Endothelial cell of umbilical vein (primary cell): ENCODE measurements around the gene STK39. TPM values are rescaled to one million over a fixed set of nuclear protein-coding genes. Genes with fewer than 3 reads are reported as not detected.

Experiments used
- BruUV-seq: library from RNA; stranded (reverse); fragments of 400-500 nt; replicated peaks from 2 replicates; lab custom pipeline; 2021; lab: Mats Ljungman, UMichigan
- CTCF ChIA-PET: fragments of 300-600, 350-600 bp; sonication (Branson Sonifier 250); formaldehyde crosslinking; loops from one replicate; lab custom pipeline; 2021; ENCODE audit warnings: antibody characterized with exemption, inconsistent platforms; lab: Charles Lee
- POLR2A ChIA-PET: fragments of 300-600, 350-600 bp; sonication (Branson Sonifier 250); formaldehyde crosslinking; loops from one replicate; lab custom pipeline; 2021; ENCODE audit warnings: antibody characterized with exemption, inconsistent platforms; lab: Charles Lee
- DNase-seq: peaks from one replicate; pipeline ENCODE4 v3.0.0-alpha.2; 2011; ENCODE audit warnings: low read depth, low spot score
- FAIRE-seq: peaks from 2 replicates; lab custom pipeline; 2011; peaks lifted over from hg19 to GRCh38; lab: Jason Lieb, UNC
- H2AFZ ChIP-seq: 2 replicates; pipeline ENCODE4 v1.6.0; 2012; ENCODE audit warnings: low read depth, low read length, control low read depth, inconsistent platforms
- H3K27ac ChIP-seq: 2 replicates; pipeline ENCODE4 v1.5.1; 2011; ENCODE audit warnings: low read depth, mild to moderate bottlenecking, control low read depth, low read length, moderate library complexity; ENCODE audit not compliant: insufficient read depth
- H3K27me3 ChIP-seq, 2 experiments: 2 replicates each; pipeline versions ENCODE4 v1.6.0 to v1.6.1; 2011; ENCODE audit warnings: low read length in 2 of 2, mixed read lengths in 1 of 2; ENCODE audit not compliant: control insufficient read depth in 2 of 2, insufficient read depth in 2 of 2
- H3K36me3 ChIP-seq, 2 experiments: 2 replicates in 1 of 2; 3 replicates in 1 of 2; pipeline ENCODE4 v1.5.1; 2011; ENCODE audit warnings: low read length in 2 of 2, mild to moderate bottlenecking in 1 of 2, moderate library complexity in 1 of 2; ENCODE audit not compliant: control insufficient read depth in 2 of 2, insufficient read depth in 2 of 2; ENCODE audit errors: extremely low read depth in 1 of 2
- H3K4me1 ChIP-seq: 3 replicates; pipeline ENCODE4 v1.5.1; 2011; ENCODE audit warnings: mild to moderate bottlenecking, low read length; ENCODE audit not compliant: control insufficient read depth, insufficient read depth; ENCODE audit errors: extremely low read depth
- H3K4me2 ChIP-seq: 2 replicates; pipeline ENCODE4 v1.6.1; 2011; ENCODE audit warnings: low read length, control low read depth, mixed read lengths; ENCODE audit not compliant: insufficient read depth
- H3K4me3 ChIP-seq, 3 experiments: fragments of 200-600 bp in 1 of 3; sonication (generic), shearing (Covaris generic) in 1 of 3; replicated peaks in 1 of 3; 2 replicates each; pipeline ENCODE4 v1.5.1; 2011 to 2016; ENCODE audit warnings: control low read depth in 3 of 3, low read length in 3 of 3, mild to moderate bottlenecking in 2 of 3, inconsistent platforms in 1 of 3, low read depth in 1 of 3, moderate library complexity in 1 of 3; ENCODE audit not compliant: insufficient read depth in 1 of 3
- H3K79me2 ChIP-seq: 2 replicates; pipeline ENCODE4 v1.6.0; 2012; ENCODE audit warnings: low read length, inconsistent platforms; ENCODE audit not compliant: control insufficient read depth, insufficient read depth
- H3K9ac ChIP-seq: replicated peaks from 2 replicates; pipeline ENCODE3; 2011; ENCODE audit warnings: low read length, control low read depth; ENCODE audit not compliant: insufficient read depth; ENCODE audit errors: extremely low read depth
- H3K9me1 ChIP-seq: replicated peaks from 3 replicates; pipeline ENCODE4 v1.6.0; 2011; ENCODE audit warnings: mild to moderate bottlenecking, low read length; ENCODE audit not compliant: control insufficient read depth, insufficient read depth; ENCODE audit errors: extremely low read depth
- H3K9me3 ChIP-seq: replicated peaks from 2 replicates; pipeline ENCODE4 v1.5.1; 2012; ENCODE audit warnings: low read length, inconsistent platforms; ENCODE audit not compliant: control insufficient read depth, insufficient read depth
- H4K20me1 ChIP-seq: replicated peaks from 2 replicates; pipeline ENCODE3; 2011; ENCODE audit warnings: mild to moderate bottlenecking, low read length; ENCODE audit not compliant: control insufficient read depth, insufficient read depth; ENCODE audit errors: extremely low read depth
- CTCF ChIP-seq, 2 donors: IDR thresholded peaks; 1 replicate in 1 of 2; 2 replicates in 1 of 2; pipeline ENCODE4 v1.5.1; 2011; ENCODE audit warnings: low read length in 2 of 2, mild to moderate bottlenecking in 2 of 2, moderate library complexity in 2 of 2, control low read depth in 1 of 2, inconsistent platforms in 1 of 2, low read depth in 1 of 2; ENCODE audit not compliant: insufficient read depth in 1 of 2; ENCODE audit errors: extremely low read depth in 1 of 2
- EZH2 ChIP-seq: IDR thresholded peaks from 2 replicates; pipeline ENCODE4 v1.6.1; 2012; ENCODE audit warnings: borderline replicate concordance, low read depth, mild to moderate bottlenecking, moderate library complexity, low read length, inconsistent platforms; ENCODE audit not compliant: severe bottlenecking
- FOS ChIP-seq: IDR thresholded peaks from 2 replicates; pipeline ENCODE4 v1.6.1; 2011; ENCODE audit warnings: mild to moderate bottlenecking, low read length, moderate library complexity, borderline replicate concordance; ENCODE audit not compliant: insufficient read depth
- GATA2 ChIP-seq: IDR thresholded peaks from 2 replicates; pipeline ENCODE4 v1.7.0; 2011; ENCODE audit warnings: low read depth, mild to moderate bottlenecking, moderate library complexity, mixed read lengths, low read length; ENCODE audit not compliant: insufficient read length, insufficient read depth
- JUN ChIP-seq: IDR thresholded peaks from 2 replicates; pipeline ENCODE4 v1.6.1; 2011; ENCODE audit warnings: borderline replicate concordance, low read depth; ENCODE audit not compliant: insufficient read length, insufficient read depth
- MAX ChIP-seq: IDR thresholded peaks from 2 replicates; pipeline ENCODE4 v1.6.1; 2011; ENCODE audit not compliant: insufficient read depth, insufficient read length
- MYC ChIP-seq: IDR thresholded peaks from one replicate; pipeline ENCODE4 v1.6.1; 2011; ENCODE audit warnings: mild to moderate bottlenecking, low read depth, low read length
- POLR2A ChIP-seq: IDR thresholded peaks from 2 replicates; pipeline ENCODE4 v1.6.1; 2012; ENCODE audit warnings: low read depth, mild to moderate bottlenecking, control low read depth, low read length
- POLR2AphosphoS5 ChIP-seq: IDR thresholded peaks from 2 replicates; pipeline ENCODE4 v1.6.1; 2012; ENCODE audit warnings: low read depth, mild to moderate bottlenecking, control low read depth, low read length, moderate library complexity; ENCODE audit not compliant: insufficient read depth
- dilution Hi-C: fragments of 300-500 bp; cut with MboI; formaldehyde crosslinking; loops from one replicate; pipeline ENCODE4 v1.15.0; 2019; ENCODE audit warnings: low sequenced_read_pairs; ENCODE audit not compliant: extremely low pct_ligation_motif_present
- intact Hi-C: fragments of 100-400 bp; cut with micrococcal nuclease; formaldehyde crosslinking; loops from one replicate; pipeline ENCODE4 v1.10.0; 2022
- polyA plus RNA-seq, 4 experiments: library from polyadenylated mRNA; depleted of rRNA in 3 of 4; stranded (reverse) in 3 of 4; unstranded in 1 of 4; fragments of >200 nt; gene quantifications; 2 replicates each; pipeline versions ENCODE4 v1.2.1 to v1.2.3, GENCODE V29; 2011 to 2012; ENCODE audit warnings: missing spikeins in 1 of 4
- total RNA-seq: library from RNA; stranded (reverse); gene quantifications from 2 replicates; pipeline ENCODE4 v1.2.3, GENCODE V29; 2021

STK39 gene
- total and polyA plus RNA-seq, 2 donors (not counting 3 experiments of a cell fraction or from before 2014, with no cell fraction given): 4.6 to 13.1 TPM

- Histone ChIP-seq H3K4me1 (no peaks in the 10 kb centered on the region), H3K27me3 (no peaks in the 10 kb centered on the region), H3K36me3 (no peaks in the 10 kb centered on the region), H3K79me2 (no peaks in the 10 kb centered on the region), H4K20me1 (no peaks in the 10 kb centered on the region), H3K4me3 (no peak overlapping the region), H3K27ac (no peak overlapping the region), H3K4me2 (no peak overlapping the region), H3K9me3 (no peaks in the 10 kb centered on the region), H2AFZ (no peak overlapping the region), H3K9ac (no peak overlapping the region), H3K9me1 (no peaks in the 10 kb centered on the region)
- dilution Hi-C loops (no loop called here), intact Hi-C loops (no loop called here)
- TF ChIP-seq FOS (no peak), JUN (no peak), GATA2 (no peak), MAX (no peak), POLR2AphosphoS5 (no peak), CTCF (IDR thresholded peaks at IDR 0.05; ENCODE audit: extremely low read depth in 1 of 2, insufficient read depth in 1 of 2, low read depth in 1 of 2, low read length in 2 of 2) (no peak), EZH2 (no peak), POLR2A (no peak), MYC (no peak)
- ChIA-PET POLR2A (no interaction called here), CTCF (interaction anchor here (0.8 kb wide), 1 partner anchor 90 kb away, joined by 3 read pairs; no protein-coding TSS in a partner anchor)
- FAIRE-seq: no peak
- DNase-seq: no peak
- no TSS peak for BruUV-seq
Measured at GRCh38 chr2:168029071-168029470, 218.3 kb downstream of the STK39 start.
